Liver (tissue), 9 donors: ENCODE measurements around the gene CUL7. TPM values are rescaled to one million over a fixed set of nuclear protein-coding genes. Genes with fewer than 3 reads are reported as not detected.

Source experiments
- DNase-seq: peaks from one replicate; pipeline ENCODE4 v3.0.0-alpha.2; 2017; ENCODE audit warnings: low spot score
- H3K27ac ChIP-seq, 2 donors: one replicate each; pipeline ENCODE4 v1.7.0; 2013; ENCODE audit warnings: inconsistent platforms in 2 of 2, low read length in 2 of 2, control low read depth in 1 of 2, low read depth in 1 of 2, mild to moderate bottlenecking in 1 of 2
- H3K27me3 ChIP-seq, 4 donors: one replicate each; pipeline versions ENCODE4 v1.6.1 to v1.7.0; 2013; ENCODE audit warnings: low read length in 3 of 4, inconsistent platforms in 1 of 4, mild to moderate bottlenecking in 1 of 4, moderate library complexity in 1 of 4; ENCODE audit not compliant: control insufficient read depth in 4 of 4, insufficient read depth in 4 of 4
- H3K36me3 ChIP-seq, 4 donors: one replicate each; pipeline versions ENCODE4 v1.6.1 to v1.7.0; 2013; ENCODE audit warnings: low read length in 3 of 4, mild to moderate bottlenecking in 3 of 4, low read depth in 1 of 4, moderate library complexity in 1 of 4; ENCODE audit not compliant: control insufficient read depth in 4 of 4, insufficient read depth in 3 of 4
- H3K4me1 ChIP-seq, 4 donors: one replicate each; pipeline versions ENCODE4 v1.6.1 to v1.7.0; 2013; ENCODE audit warnings: low read length in 3 of 4, mild to moderate bottlenecking in 3 of 4, moderate library complexity in 1 of 4; ENCODE audit not compliant: control insufficient read depth in 4 of 4, insufficient read depth in 4 of 4
- H3K4me3 ChIP-seq, 3 donors: one replicate each; pipeline versions ENCODE4 v1.6.1 to v1.7.0; 2013; ENCODE audit warnings: low read length in 3 of 3, control low read depth in 1 of 3, low read depth in 1 of 3, mild to moderate bottlenecking in 1 of 3
- H3K9ac ChIP-seq, 2 donors: one replicate each; pipeline ENCODE4 v1.7.0; 2013; ENCODE audit warnings: low read length in 2 of 2, mild to moderate bottlenecking in 2 of 2, moderate library complexity in 2 of 2, control low read depth in 1 of 2, low read depth in 1 of 2
- H3K9me3 ChIP-seq, 4 donors: one replicate each; pipeline versions ENCODE4 v1.6.1 to v1.7.0; 2013; ENCODE audit warnings: low read length in 3 of 4; ENCODE audit not compliant: control insufficient read depth in 4 of 4
- RXRA ChIP-seq, 2 donors: IDR thresholded peaks; 2 replicates each; pipeline ENCODE4 v1.6.1; 2017 to 2018; ENCODE audit warnings: antibody characterized with exemption in 2 of 2, mild to moderate bottlenecking in 1 of 2
- TAF1 ChIP-seq: conservative IDR thresholded peaks from 2 replicates; pipeline ENCODE4 v1.6.1; 2016; ENCODE audit warnings: antibody characterized with exemption, mild to moderate bottlenecking
- WGBS: extraction: QIAGEN DNeasy Blood & Tissue Kit; methylation state at CpG from one replicate; pipeline ENCODE4 v1.1.7; 2013; 5-methylcytosine and 5-hydroxymethylcytosine counted together
- polyA plus RNA-seq, 2 donors: library from polyadenylated mRNA; stranded (reverse) in 1 of 2; unstranded in 1 of 2; fragments of 200-250 nt in 1 of 2; fragments of >200 nt in 1 of 2; fragmentation: Nextera tagmentation in 1 of 2; extraction: Ambion mirVana in 1 of 2; gene quantifications; one replicate each; pipeline versions ENCODE4 v1.2.1 to v1.2.3, GENCODE V29; 2013 to 2015
- total RNA-seq, 2 donors: library from RNA; depleted of rRNA; stranded (reverse); fragments of >200 nt; gene quantifications; one replicate each; pipeline ENCODE4 v1.2.3, GENCODE V29; 2014
- TF ChIP-seq, protein P1 (sequence below): IDR thresholded peaks from 2 replicates; pipeline ENCODE4 v1.6.1; 2016; ENCODE audit warnings: antibody characterized with exemption, mild to moderate bottlenecking
- TF ChIP-seq, protein P2 (sequence below): IDR thresholded peaks from 2 replicates; pipeline ENCODE4 v1.6.1; 2016; ENCODE audit warnings: antibody characterized with exemption
- TF ChIP-seq, protein P3 (sequence below): IDR thresholded peaks from 2 replicates; pipeline ENCODE4 v1.6.1; 2016; ENCODE audit warnings: antibody characterized with exemption
- donor health status: healthy.
- donor health status: healthy.
- donor health status: healthy.
- donor health status: healthy.
- donor health status: healthy.

Gene CUL7
- total and polyA plus RNA-seq, 4 donors = 2.2 to 10.4 (median 7.7) TPM

DNA sequence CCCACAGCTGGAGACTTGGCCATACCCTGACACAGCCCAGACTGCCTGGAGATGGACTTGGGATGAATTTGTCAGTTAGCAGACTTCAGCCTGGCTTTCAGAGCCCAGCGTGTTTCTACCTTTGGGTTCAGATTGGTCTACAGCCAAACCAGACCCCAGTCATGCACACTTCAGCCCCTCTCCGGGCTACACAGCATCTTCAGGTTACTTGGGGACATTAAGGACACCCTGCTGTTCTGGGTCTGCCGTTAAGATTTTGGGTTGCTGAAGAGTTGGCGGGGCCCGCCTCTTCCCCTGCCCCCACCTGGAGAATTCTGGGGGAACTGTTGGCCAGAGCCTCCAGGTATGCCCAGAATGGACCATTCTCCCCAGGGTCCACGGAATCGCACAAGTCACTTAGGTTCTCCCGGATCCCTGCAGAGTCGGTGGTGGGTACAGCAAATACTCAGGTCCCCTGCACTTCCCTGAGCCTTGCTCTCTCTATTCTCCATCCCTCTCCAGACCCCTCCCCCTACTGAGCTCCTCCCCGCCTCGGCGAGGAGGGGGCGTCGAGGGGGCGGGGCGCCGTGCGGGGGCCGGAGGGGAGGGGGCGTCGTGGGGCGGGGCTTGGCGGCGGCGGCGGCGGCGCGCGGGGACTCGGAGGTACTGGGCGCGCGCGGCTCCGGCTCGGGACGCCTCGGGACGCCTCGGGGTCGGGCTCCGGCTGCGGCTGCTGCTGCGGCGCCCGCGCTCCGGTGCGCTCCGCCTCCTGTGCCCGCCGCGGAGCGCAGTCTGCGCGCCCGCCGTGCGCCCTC lies 22.2 kb upstream of the CUL7 start, which contains the start of gene PTK7 (continued):
- TF ChIP-seq, protein P1, sequence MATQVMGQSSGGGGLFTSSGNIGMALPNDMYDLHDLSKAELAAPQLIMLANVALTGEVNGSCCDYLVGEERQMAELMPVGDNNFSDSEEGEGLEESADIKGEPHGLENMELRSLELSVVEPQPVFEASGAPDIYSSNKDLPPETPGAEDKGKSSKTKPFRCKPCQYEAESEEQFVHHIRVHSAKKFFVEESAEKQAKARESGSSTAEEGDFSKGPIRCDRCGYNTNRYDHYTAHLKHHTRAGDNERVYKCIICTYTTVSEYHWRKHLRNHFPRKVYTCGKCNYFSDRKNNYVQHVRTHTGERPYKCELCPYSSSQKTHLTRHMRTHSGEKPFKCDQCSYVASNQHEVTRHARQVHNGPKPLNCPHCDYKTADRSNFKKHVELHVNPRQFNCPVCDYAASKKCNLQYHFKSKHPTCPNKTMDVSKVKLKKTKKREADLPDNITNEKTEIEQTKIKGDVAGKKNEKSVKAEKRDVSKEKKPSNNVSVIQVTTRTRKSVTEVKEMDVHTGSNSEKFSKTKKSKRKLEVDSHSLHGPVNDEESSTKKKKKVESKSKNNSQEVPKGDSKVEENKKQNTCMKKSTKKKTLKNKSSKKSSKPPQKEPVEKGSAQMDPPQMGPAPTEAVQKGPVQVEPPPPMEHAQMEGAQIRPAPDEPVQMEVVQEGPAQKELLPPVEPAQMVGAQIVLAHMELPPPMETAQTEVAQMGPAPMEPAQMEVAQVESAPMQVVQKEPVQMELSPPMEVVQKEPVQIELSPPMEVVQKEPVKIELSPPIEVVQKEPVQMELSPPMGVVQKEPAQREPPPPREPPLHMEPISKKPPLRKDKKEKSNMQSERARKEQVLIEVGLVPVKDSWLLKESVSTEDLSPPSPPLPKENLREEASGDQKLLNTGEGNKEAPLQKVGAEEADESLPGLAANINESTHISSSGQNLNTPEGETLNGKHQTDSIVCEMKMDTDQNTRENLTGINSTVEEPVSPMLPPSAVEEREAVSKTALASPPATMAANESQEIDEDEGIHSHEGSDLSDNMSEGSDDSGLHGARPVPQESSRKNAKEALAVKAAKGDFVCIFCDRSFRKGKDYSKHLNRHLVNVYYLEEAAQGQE = no peak

DNA sequence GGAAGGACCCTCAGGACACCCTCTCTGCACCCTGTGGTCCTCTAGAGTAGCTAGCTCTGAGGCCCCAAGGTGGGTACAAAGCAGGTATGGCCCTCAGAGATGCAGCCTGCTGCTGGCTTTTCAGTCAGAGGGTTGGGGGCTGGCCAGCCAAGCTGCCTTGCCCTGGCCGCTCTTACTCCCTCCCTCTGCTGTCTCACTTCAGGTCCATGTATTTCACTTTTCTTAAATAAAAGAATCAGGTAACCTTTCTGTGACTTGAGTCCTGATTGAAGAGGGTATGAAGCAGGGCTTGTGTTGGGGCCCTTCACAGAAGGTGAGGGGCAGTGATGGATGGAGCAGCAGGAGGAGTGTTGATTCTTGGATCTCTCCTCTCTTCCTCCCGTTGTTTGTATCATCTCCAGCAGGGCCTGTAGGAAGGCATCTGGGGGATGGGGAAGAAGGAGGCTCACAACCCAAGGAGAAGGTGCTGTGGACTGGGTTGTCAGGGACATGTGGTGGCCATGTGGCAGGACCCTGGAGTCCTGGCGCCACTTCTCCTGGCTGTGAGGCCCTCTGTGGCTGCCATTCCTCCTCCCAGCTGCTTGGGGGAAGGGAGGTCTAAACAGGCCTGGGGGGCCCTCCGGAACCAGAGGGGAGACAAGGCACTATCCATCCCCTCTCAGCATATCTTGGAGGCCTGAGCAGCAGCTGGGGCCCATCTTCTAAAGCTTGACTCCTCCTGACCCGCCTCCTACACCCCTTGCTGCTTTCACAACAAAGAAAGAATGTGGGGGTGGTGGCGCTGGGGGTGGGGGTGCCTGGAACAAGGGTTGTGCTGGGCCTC lies 21.4 kb upstream of the CUL7 start:
- H3K36me3 ChIP-seq = peaks cover 8 to 37% (median 36%) of the 10 kb centered on the region in 4 donors
- no peaks in the 10 kb centered on the region for H3K9me3 ChIP-seq
- no peaks in the 10 kb centered on the region for H3K27me3 ChIP-seq
- TF ChIP-seq TAF1 (no peak), RXRA (IDR thresholded peaks at IDR 0.05) (no peak)
- TF ChIP-seq, protein P2, sequence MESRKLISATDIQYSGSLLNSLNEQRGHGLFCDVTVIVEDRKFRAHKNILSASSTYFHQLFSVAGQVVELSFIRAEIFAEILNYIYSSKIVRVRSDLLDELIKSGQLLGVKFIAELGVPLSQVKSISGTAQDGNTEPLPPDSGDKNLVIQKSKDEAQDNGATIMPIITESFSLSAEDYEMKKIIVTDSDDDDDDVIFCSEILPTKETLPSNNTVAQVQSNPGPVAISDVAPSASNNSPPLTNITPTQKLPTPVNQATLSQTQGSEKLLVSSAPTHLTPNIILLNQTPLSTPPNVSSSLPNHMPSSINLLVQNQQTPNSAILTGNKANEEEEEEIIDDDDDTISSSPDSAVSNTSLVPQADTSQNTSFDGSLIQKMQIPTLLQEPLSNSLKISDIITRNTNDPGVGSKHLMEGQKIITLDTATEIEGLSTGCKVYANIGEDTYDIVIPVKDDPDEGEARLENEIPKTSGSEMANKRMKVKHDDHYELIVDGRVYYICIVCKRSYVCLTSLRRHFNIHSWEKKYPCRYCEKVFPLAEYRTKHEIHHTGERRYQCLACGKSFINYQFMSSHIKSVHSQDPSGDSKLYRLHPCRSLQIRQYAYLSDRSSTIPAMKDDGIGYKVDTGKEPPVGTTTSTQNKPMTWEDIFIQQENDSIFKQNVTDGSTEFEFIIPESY = no peak
- TF ChIP-seq, protein P1 = no peak
- TF ChIP-seq, protein P3, sequence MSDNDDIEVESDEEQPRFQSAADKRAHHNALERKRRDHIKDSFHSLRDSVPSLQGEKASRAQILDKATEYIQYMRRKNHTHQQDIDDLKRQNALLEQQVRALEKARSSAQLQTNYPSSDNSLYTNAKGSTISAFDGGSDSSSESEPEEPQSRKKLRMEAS = no peak
- DNase-seq = no peak
- 81% methylated on average over 6 of the region's 6 CpGs for WGBS
- H3K27ac ChIP-seq = no peak overlapping the region
- H3K4me1 ChIP-seq = peaks cover 4 to 16% (median 7%) of the 10 kb centered on the region in 4 donors
- H3K9ac ChIP-seq = no peak overlapping the region
- no peak overlapping the region for H3K4me3 ChIP-seq
